Globus pallidus (tissue), 1 donor: ENCODE results near the gene CCSER1.

Source experiments
- DNase-seq: peaks from one replicate; pipeline ENCODE4 v3.0.0-alpha.2; 2015; ENCODE audit warnings: low spot score

CCSER1 gene

GRCh38 chr4:90127223-90127705 lies at the start of gene CCSER1:
Gene CCSER1, plus strand, starts transcription at chr4:90127394.
- DNase-seq = peak; percentile 36

GRCh38 chr4:90078440-90078839 lies 48.8 kb upstream of the CCSER1 start:
- no peak for DNase-seq

GRCh38 chr4:90080116-90080515 lies 47.1 kb upstream of the CCSER1 start:
- no peak for DNase-seq

GRCh38 chr4:90081432-90082144 lies 45.6 kb upstream of the CCSER1 start:
- no peak for DNase-seq

- DNase-seq = no peak
Observed at GRCh38 chr4:90082449-90082848, 44.7 kb upstream of the CCSER1 start.

- no peak for DNase-seq
Observed at GRCh38 chr4:90084277-90084966, 42.8 kb upstream of the CCSER1 start.

GRCh38 chr4:90084967-90085295 lies 42.3 kb upstream of the CCSER1 start:
- no peak for DNase-seq

- DNase-seq = no peak
Observed at GRCh38 chr4:90093526-90093925, 33.7 kb upstream of the CCSER1 start.

- DNase-seq = no peak
Observed at GRCh38 chr4:90095000-90095399, 32.2 kb upstream of the CCSER1 start.

- DNase-seq = no peak
Observed at GRCh38 chr4:90099812-90100211, 27.4 kb upstream of the CCSER1 start.

- no peak for DNase-seq
Observed at GRCh38 chr4:90103991-90104390, 23.2 kb upstream of the CCSER1 start.

GRCh38 chr4:90105274-90105673 lies 21.9 kb upstream of the CCSER1 start:
- no peak for DNase-seq

GRCh38 chr4:90112715-90113114 lies 14.5 kb upstream of the CCSER1 start:
- DNase-seq = no peak

GRCh38 chr4:90113881-90114457 lies 13.2 kb upstream of the CCSER1 start:
- DNase-seq = no peak

- DNase-seq = no peak
Observed at GRCh38 chr4:90118527-90119195, 8.5 kb upstream of the CCSER1 start.

GRCh38 chr4:90120037-90120436 lies 7.2 kb upstream of the CCSER1 start:
- DNase-seq = peak; percentile 7

- no peak for DNase-seq
Observed at GRCh38 chr4:90120815-90121214, 6.4 kb upstream of the CCSER1 start.

GRCh38 chr4:90121676-90122354 lies 5.4 kb upstream of the CCSER1 start:
- DNase-seq = no peak

- no peak for DNase-seq
Observed at GRCh38 chr4:90122355-90122748, 4.8 kb upstream of the CCSER1 start.

GRCh38 chr4:90124276-90124675 lies 2.9 kb upstream of the CCSER1 start:
- DNase-seq = no peak

GRCh38 chr4:90126805-90127204 lies 389 bp upstream of the CCSER1 start:
- DNase-seq = no peak

- no peak for DNase-seq
Observed at GRCh38 chr4:90127706-90128345, 632 bp downstream of the CCSER1 start.
